GM18873 (cell line): Measurements from ENCODE around the gene VASH2.
"Not testable (repeated sequence)": the region's sequence is repeated elsewhere in the genome, so short reads cannot be mapped to it uniquely, and the experiment has no call there.

ENCODE experiments used
- ATAC-seq: cut with Tn5 transposase; IDR thresholded peaks from one replicate; pipeline ENCODE4 v1.9.1; 2021; ENCODE audit warnings: mild to moderate bottlenecking, moderate library complexity, moderate number of reproducible peaks; ENCODE audit not compliant: unreplicated experiment, low FRiP score

VASH2 gene

GRCh38 chr1:212950243-212951125 lies at the start of gene VASH2:
VASH2 (plus strand) TSS chr1:212950541; CDS start chr1:212951543, 1,002 bp downstream.
- peak; percentile 88 for ATAC-seq

DNA sequence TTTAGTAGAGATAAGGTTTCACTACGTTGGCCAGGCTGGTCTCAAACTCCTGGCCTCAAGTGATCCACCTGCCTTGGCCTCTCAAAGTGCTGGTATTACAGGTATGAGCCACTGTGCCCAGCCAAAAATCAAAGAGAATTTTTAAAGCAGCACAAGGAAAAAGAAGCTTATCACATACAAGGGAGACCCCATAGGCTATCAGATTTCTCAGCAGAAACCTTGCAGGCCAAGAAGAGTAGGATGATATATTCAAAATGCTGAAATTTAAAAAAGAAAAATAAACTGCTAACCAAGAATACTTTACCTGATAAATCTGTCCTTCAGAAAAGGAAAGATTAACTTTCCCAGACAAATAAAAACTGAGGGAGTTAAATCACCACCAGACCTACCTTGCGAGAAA lies 49.1 kb upstream of the VASH2 start:
- no peak for ATAC-seq

GRCh38 chr1:212902054-212902453 lies 48.3 kb upstream of the VASH2 start:
- ATAC-seq: no peak

GRCh38 chr1:212903664-212904063 lies 46.7 kb upstream of the VASH2 start:
- ATAC-seq: no peak

GRCh38 chr1:212908071-212908470 lies 42.3 kb upstream of the VASH2 start:
- not testable (repeated sequence) for ATAC-seq

DNA sequence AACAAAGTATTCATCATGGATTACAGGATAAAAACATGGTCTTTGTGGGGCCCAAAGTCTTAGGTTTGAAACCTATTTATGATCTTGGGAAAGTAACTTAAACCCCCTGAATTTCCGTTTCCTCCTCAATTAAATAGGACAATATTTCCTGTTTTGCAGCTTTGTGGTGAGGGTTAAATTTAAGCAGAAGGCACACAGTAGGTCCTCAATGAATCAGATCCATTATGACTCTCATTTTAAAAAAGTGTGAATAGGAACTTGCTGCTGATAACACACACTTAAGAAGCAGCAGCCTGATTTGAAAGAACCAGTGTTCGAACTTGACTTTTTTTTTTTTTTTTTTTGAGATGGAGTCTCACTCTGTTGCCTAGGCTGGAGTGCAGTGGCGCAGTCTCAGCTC lies 41.4 kb upstream of the VASH2 start:
- ATAC-seq: no peak

- ATAC-seq: no peak
Observed at GRCh38 chr1:212909652-212910063, 40.7 kb upstream of the VASH2 start.

DNA sequence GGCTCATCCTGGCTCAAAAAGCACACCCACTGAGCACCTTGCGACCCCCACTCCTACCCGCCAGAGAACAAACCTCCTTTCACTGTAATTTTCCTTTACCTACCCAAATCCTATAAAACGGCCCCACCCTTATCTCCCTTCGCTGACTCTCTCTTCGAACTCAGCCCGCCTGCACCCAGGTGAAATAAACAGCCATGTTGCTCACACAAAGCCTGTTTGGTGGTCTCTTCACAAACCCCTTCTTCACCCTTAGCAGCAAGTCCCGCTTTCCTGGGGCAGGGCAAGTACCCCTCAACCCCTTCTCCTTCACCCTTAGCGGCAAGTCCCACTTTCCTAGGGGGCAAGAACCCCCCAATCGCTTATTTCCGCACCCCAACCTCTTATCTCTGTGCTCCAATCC lies 40.1 kb upstream of the VASH2 start:
- not testable (repeated sequence) for ATAC-seq

- ATAC-seq: not testable (repeated sequence)
Observed at GRCh38 chr1:212913638-212914037, 36.7 kb upstream of the VASH2 start.

DNA sequence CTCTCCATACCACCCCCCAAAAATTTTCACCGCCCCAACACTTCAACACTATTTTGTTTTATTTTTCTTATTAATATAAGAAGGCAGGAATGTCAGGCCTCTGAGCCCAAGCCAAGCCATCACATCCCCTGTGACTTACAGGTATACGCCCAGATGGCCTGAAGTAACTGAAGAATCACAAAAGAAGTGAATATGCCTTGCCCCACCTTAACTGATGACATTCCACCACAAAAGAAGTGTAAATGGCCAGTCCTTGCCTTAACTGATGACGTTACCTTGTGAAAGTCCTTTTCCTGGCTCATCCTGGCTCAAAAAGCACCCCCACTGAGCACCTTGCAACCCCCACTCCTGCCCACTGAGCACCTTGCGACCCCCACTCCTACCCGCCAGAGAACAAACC lies 36.2 kb upstream of the VASH2 start:
- ATAC-seq: not testable (repeated sequence)

DNA sequence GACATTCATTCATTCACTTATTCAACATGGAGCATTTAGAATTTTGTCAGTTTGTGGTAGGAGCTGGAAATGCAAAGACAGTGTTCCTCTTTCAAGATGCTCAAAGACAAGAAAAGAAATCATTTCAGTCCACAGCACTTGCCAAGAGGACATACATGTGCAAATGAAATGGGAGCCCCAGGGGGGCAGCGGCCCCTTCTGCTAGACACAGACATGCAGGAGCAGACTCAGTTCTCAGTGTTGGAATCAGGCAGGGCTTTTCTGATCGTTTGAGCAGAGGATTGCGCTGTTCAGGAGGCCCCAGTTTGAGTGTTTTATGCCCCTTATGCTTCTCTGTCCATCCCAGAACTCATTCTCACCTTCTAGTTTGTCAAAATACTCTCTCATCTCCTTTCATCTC lies 35.6 kb upstream of the VASH2 start:
- no peak for ATAC-seq

DNA sequence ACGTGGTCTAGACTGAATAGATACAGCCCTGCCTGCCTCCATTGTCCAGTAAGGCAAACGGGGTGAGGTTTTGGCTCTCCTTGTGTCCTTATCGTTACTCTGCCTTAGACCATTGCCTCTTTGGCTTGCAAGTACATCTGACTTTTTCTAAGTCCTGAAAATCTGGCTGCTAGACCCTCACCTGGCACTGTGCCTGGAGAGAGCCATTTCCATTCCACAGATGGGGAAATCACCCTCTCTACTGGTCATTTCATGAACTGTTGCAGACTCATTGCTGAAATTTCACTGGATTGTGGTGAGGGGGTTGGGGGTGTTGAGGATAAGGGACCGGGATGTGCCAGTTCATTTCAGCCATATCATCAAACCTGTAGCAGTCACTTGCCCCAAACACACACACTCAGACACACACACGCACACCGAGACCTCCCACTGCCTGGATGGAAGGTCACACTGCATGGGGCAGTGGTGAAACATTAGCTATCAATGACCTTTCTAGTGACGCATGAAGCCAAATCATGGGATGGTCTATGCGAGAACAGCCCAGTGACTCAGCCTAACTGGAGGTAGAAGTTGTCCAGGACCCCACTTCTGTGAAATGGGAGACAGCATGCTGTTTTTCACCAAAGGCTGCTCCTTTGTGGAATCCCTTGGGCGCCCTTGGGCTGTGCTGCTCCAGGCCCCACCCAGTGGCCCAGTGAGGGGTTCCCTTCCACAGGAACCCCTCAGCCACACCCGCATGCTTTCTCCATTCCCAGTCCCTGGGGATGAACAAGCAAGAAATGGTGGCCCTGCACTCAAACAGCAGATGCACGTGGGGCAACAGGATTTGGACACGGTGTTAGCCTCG lies 34.9 kb upstream of the VASH2 start:
- ATAC-seq: no peak

DNA sequence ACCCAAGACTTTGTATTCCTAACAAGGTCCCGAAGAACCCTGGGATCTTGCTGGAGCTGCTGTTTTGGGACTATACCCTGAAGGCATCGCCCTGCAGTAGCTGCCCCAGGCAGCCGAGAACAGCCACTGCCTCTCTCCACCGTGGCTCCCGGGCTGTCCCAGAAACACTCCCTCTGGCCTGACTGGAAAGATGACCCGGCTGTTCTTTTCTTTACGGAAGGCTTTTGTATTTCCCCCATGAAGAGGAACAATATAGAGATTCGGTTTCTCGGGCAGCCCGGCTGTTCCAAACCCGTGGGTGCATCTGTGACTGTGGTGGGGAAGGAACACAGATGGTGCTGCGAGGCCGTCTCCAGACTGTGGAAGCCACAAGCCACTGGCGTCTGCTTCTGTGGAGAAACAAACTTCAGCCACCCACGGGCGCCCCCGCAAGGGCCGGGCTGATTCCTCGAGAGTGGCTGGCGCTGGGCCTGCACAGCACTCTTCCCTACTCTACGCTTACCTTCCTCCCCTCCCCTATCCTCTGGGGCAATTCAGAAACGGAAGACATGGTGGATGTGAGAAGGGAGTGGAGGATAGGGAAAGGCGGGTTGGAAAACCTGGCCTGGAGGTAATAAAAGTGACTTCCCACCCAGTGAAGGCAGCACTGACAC lies 33.7 kb upstream of the VASH2 start:
- ATAC-seq: no peak

GRCh38 chr1:212917134-212917485 lies 33.2 kb upstream of the VASH2 start:
- no peak for ATAC-seq

DNA sequence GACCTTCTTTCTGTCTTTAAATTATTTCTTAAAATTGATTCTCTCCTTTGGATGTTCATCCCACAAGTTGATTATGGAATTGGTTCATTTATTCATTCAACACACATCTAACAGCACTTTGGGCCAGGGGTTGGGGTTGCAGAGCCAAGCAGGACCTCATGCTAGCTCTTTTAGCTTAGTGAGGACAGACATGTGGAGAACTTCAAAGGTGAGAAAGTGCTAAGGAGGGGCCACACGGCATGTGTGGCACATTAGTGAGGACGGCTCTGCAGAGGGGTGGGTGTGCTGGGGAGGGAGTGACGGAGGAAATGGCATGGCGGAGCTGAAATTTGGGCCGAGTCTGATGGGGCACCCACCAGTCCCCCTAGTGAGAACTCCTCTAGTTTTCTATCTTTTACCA lies 32.5 kb upstream of the VASH2 start:
- ATAC-seq: no peak

GRCh38 chr1:212918824-212919223 lies 31.5 kb upstream of the VASH2 start:
- no peak for ATAC-seq

- ATAC-seq: peak; percentile 48
Observed at GRCh38 chr1:212920246-212920645, 30.1 kb upstream of the VASH2 start.

DNA sequence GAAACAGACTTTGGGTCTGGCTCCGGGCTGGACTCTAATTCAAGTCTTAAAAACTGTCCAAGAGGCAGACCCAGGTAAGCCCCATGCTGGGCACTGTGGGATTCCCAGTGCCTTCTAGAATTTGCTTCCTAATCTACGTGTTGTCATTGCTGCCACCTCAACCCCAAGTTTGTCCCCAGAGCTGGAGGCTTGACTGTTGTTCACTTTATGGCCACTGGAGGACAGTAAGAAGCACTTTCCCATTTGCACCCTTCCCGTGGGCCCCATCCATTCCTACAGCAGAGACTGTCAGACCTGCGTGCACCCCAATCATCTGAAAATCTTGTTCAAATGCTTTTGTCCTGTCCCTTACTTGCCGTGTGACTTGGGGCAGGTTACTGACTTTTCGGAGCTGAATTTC lies 29.4 kb upstream of the VASH2 start:
- no peak for ATAC-seq

DNA sequence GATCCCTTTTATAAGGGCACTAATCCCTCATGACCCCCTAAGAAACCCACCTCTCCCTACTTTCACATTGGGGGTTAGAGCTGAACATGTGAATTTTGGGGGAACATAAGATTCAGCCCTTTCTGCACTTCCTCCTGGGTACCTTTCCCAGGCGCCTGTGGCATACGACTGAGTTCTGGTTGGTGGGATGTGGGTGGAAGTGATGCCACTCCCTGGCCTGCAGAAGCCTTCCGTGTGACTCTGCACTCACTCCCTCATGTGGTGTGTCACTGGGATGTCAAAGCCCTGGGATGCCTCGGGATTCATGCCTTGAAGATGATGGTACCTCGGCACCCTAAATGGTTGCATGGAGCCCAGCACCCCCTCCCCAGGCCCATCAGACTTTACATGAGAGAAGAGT lies 28.3 kb upstream of the VASH2 start:
- ATAC-seq: no peak

DNA sequence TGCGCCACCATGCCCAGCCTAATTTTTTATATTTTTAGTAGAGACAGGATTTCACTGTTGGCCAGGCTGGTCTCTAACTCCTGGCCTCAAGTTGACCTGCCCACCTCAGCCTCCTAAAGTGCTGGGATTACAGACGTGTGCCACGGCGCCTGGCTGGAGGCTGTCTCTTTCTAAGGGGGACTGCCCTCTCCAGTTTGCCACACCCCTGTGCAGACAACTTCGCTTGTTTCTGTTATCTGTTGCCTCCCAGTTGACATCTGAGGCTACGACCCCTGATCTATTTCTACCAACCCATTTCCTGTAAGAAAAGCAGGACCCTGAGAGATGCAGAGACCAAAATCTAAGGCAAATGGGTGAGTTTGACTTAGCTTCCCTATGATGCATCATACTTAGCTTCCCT lies 24.0 kb upstream of the VASH2 start:
- ATAC-seq: no peak
